Muscle layer of duodenum (tissue), 2 donors: Measurements from ENCODE around the gene BMP4.

Experiments used
- H3K27ac ChIP-seq: one replicate; pipeline ENCODE4 v1.7.0; 2013; ENCODE audit warnings: mild to moderate bottlenecking, low read length
- H3K27me3 ChIP-seq: one replicate; pipeline ENCODE4 v1.7.0; 2013; ENCODE audit warnings: low read depth, mild to moderate bottlenecking, control low read depth, low read length
- H3K36me3 ChIP-seq, 2 donors: one replicate each; pipeline ENCODE4 v1.7.0; 2013; ENCODE audit warnings: low read length in 2 of 2, control low read depth in 1 of 2, mild to moderate bottlenecking in 1 of 2; ENCODE audit not compliant: insufficient read depth in 2 of 2, control insufficient read depth in 1 of 2
- H3K4me1 ChIP-seq, 2 donors: one replicate each; pipeline ENCODE4 v1.7.0; 2013; ENCODE audit warnings: low read length in 2 of 2, mild to moderate bottlenecking in 2 of 2, control low read depth in 1 of 2, moderate library complexity in 1 of 2; ENCODE audit not compliant: insufficient read depth in 2 of 2, control insufficient read depth in 1 of 2
- H3K4me3 ChIP-seq, 2 donors: one replicate each; pipeline ENCODE4 v1.7.0; 2013; ENCODE audit warnings: low read length in 2 of 2, low read depth in 1 of 2, mild to moderate bottlenecking in 1 of 2
- H3K9me3 ChIP-seq, 2 donors: one replicate each; pipeline ENCODE4 v1.7.0; 2013; ENCODE audit warnings: low read length in 2 of 2, control low read depth in 1 of 2, mild to moderate bottlenecking in 1 of 2; ENCODE audit not compliant: control insufficient read depth in 1 of 2
- donor health status: healthy.

Gene BMP4

GRCh38 chr14:53942970-53943750 lies 13.5 kb downstream of the BMP4 start:
- H3K27me3 ChIP-seq: no peaks in the 10 kb centered on the region
- no peaks in the 10 kb centered on the region for H3K9me3 ChIP-seq
- H3K4me1 ChIP-seq: peaks cover 0 to 8% of the 10 kb centered on the region in 2 donors
- H3K36me3 ChIP-seq: no peaks in the 10 kb centered on the region
- H3K27ac ChIP-seq: no peak overlapping the region
- no peak overlapping the region for H3K4me3 ChIP-seq

GRCh38 chr14:53938136-53938837 lies 18.3 kb downstream of the BMP4 start:
- no peaks in the 10 kb centered on the region for H3K9me3 ChIP-seq
- H3K36me3 ChIP-seq: no peaks in the 10 kb centered on the region
- no peak overlapping the region for H3K27ac ChIP-seq
- H3K27me3 ChIP-seq: no peaks in the 10 kb centered on the region
- no peak overlapping the region for H3K4me3 ChIP-seq
- H3K4me1 ChIP-seq: no peaks in the 10 kb centered on the region

DNA sequence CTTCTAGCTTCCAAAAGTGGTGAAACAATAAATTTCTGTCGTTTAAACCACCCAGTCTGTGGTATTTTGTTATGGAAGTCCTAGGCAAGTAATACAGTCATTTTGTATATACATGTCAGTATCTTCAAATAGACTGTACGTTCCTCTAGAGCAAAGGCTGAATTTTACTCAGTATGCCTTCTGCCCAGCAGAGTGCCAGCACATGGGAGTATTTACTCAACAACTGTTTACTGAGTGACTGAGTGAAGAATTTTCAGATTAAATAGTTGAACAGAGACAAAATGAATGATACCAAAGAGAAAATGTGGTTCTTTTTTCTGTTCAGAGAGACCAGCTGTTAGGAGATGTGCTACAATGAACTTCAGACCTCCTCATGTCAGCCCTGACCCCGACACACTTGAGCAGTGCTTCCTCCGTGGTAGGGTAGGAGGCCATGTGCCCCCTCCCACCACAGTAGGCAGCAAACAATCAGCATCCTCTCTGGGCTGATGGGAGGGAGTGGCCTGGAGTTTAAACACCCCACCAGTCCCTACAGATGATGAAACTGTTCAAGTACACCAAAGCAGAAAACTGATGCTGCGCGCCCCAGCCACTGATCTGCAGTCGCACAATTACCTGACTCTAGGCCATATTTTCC lies 21.7 kb downstream of the BMP4 start:
- Histone ChIP-seq H3K4me3 (no peak overlapping the region), H3K27ac (no peak overlapping the region), H3K9me3 (no peaks in the 10 kb centered on the region), H3K27me3 (no peaks in the 10 kb centered on the region), H3K36me3 (no peaks in the 10 kb centered on the region), H3K4me1 (no peaks in the 10 kb centered on the region)

DNA sequence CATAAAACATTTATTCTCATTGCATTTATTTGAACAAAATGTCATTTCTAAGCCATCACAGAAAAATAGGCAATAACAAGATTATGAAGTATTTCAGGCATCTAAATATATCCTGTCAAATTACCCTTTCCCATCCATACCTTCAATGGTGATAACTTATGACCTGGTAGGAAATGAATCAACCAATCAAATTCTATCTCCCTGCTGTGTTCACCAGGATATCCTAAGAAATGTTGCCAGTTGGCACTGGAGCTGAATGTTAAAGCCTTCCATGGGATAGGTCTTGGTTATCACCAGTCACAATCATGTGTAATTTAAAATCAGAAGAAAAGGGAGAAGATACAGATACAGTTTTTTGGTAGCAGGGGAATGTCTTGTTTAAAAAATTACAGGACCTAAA lies 23.7 kb downstream of the BMP4 start:
- Histone ChIP-seq H3K9me3 (no peaks in the 10 kb centered on the region), H3K36me3 (no peaks in the 10 kb centered on the region), H3K4me3 (no peak overlapping the region), H3K27ac (no peak overlapping the region), H3K4me1 (no peaks in the 10 kb centered on the region), H3K27me3 (no peaks in the 10 kb centered on the region)

DNA sequence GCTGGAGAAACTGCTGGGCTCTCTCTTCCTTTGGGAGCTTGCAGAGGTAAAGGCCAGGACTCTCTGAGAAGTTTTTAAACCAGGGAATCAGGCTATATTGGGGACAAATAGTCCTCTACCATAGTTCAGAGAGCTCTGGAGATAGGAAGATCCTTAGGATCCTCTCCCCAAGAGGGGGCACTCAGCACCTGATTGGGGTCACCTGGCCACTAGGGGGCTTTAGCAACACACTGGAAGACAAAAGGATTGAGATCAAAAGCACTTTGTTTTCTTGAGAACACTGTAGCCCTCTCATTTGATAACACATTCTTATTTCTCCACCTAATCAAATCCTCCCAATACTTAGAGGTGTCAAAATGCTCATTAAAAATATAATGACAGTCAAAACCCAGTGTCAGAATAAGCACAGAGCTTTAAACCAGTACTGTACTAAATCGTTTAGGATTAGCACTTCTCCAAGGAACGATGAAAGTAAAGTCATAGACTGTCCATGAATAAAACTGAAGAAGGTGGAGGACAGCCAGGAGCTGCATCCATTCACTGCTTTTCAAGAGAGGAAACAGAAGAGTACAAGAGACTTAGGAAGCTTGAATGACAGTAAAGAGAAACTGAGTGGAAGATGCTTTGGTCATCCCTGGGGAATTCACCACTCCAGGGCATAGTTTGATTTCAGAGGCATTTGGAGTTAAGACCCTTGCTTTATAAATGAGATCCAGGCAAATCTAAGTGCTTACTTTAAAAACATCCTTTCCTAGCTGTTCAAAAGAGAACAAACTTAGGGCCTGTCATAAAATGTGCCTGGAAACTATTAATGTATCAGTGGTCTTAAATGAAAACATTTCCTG lies 26.5 kb downstream of the BMP4 start:
- H3K9me3 ChIP-seq: no peaks in the 10 kb centered on the region
- no peaks in the 10 kb centered on the region for H3K4me1 ChIP-seq
- no peaks in the 10 kb centered on the region for H3K27me3 ChIP-seq

DNA sequence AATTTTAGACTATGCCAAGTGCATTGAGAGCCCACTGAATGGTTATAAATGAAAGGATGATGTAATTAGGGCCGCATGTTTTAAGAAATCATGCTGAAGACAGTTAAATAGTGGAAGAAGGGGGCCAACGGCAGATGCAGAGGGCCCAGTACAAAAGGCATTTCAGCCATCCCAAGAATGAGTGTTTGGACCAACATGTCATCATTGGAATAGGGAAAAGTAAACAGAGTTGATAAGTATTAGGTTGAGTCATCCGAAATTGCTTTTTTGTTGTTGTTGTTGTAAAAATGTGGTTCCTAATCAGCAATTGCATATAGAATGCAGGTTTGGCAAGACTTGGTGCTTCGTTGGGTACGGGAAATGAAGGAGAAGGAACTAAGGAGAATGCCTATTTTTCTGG lies 29.5 kb downstream of the BMP4 start:
- no peaks in the 10 kb centered on the region for H3K27me3 ChIP-seq
- H3K4me1 ChIP-seq: no peaks in the 10 kb centered on the region
- no peaks in the 10 kb centered on the region for H3K36me3 ChIP-seq
- no peaks in the 10 kb centered on the region for H3K9me3 ChIP-seq
- no peak overlapping the region for H3K27ac ChIP-seq
- H3K4me3 ChIP-seq: no peak overlapping the region

More for the DNA sequence above, 26.5 kb downstream of the BMP4 start:
- Histone ChIP-seq H3K27ac (no peak overlapping the region), H3K36me3 (no peaks in the 10 kb centered on the region), H3K4me3 (no peak overlapping the region)

GRCh38 chr14:53925201-53925766 lies 31.3 kb downstream of the BMP4 start:
- no peak overlapping the region for H3K4me3 ChIP-seq
- no peaks in the 10 kb centered on the region for H3K4me1 ChIP-seq
- no peaks in the 10 kb centered on the region for H3K27me3 ChIP-seq
- no peaks in the 10 kb centered on the region for H3K9me3 ChIP-seq
- no peak overlapping the region for H3K27ac ChIP-seq
- no peaks in the 10 kb centered on the region for H3K36me3 ChIP-seq

DNA sequence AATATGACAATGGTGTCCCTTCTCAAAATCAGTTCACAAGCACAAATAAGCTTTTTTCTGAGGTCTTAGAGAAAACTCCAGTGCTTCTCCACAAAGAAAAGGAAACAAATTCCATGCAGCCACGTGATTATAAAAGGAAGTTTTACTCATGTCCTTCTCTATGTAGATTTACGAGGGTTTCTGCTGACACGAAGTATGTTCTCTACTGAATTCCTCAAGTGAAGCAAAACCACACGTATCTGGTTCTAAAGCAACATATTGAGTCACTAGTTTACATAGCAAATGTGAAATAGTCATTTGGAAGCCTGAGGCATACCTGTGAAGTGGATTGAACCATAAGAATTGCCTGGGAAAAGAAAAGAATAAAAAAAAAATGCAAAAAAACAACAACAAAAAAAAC lies 31.9 kb downstream of the BMP4 start:
- Histone ChIP-seq H3K27me3 (no peaks in the 10 kb centered on the region), H3K9me3 (no peaks in the 10 kb centered on the region), H3K36me3 (no peaks in the 10 kb centered on the region), H3K4me3 (no peak overlapping the region), H3K27ac (no peak overlapping the region), H3K4me1 (no peaks in the 10 kb centered on the region)

DNA sequence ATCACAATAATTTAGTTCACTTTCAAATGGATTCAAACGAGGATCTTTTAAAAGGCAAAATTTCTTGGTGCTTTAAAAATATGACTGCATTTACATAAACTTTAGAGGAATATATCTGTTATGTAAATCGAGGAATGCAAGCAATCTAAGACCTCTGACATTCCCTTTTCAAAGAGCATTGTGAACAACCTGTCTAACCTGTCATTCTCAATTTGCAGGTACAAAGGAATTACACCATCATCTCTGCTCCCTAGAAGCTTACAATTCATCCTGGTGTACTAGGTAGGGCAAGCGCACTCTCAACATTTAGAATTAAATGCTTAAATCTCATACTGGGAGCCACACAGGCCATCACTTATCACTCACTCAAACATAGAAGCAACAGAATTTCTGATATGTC lies 35.6 kb downstream of the BMP4 start:
- H3K36me3 ChIP-seq: no peaks in the 10 kb centered on the region
- no peak overlapping the region for H3K27ac ChIP-seq
- no peak overlapping the region for H3K4me3 ChIP-seq
- H3K9me3 ChIP-seq: no peaks in the 10 kb centered on the region
- no peaks in the 10 kb centered on the region for H3K4me1 ChIP-seq
- no peaks in the 10 kb centered on the region for H3K27me3 ChIP-seq

DNA sequence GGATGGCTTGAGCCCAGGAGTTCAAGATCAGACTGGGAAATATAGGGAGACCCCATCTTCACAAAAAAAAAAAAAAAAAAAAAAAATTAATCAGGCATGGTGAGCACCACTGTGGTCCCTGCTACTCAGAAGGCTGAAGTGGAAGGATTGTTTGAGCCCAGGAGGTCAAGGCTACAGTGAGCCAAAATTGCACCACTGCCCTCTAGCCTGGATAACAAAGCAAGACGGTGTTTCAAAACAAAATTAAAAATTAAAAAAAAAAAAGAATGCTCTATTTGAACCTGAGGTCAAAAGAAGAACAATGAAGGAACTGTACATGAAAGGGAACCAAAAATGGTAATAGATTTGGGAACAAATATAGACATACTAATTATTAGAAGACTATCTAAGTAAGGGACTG lies 40.4 kb downstream of the BMP4 start:
- H3K4me1 ChIP-seq: no peaks in the 10 kb centered on the region
- no peaks in the 10 kb centered on the region for H3K36me3 ChIP-seq
- no peaks in the 10 kb centered on the region for H3K9me3 ChIP-seq
- no peaks in the 10 kb centered on the region for H3K27me3 ChIP-seq
- H3K4me3 ChIP-seq: no peak overlapping the region
- H3K27ac ChIP-seq: no peak overlapping the region
